Activated CD8-positive, alpha-beta memory T cell treated with anti-CD3 and anti-CD28 coated beads, Interleukin-2, amount 50 U/mL, for 24 hours (primary cell): ENCODE data around the gene DBNL.

Experiments
- DNase-seq: peaks from one replicate; pipeline ENCODE4 v3.0.0-alpha.2; 2020; ENCODE audit errors: extremely low read depth

DBNL gene

GRCh38 chr7:44042221-44042620 lies 2.3 kb upstream of the DBNL start:
- DNase-seq: no peak

- no peak for DNase-seq
Observed at GRCh38 chr7:44043902-44044301, 600 bp upstream of the DBNL start.

GRCh38 chr7:44045226-44046014 lies 918 bp downstream of the DBNL start:
- no peak for DNase-seq

GRCh38 chr7:44046321-44047061 lies 2.0 kb downstream of the DBNL start:
- DNase-seq: no peak

- no peak for DNase-seq
Observed at GRCh38 chr7:44048031-44048795, 3.7 kb downstream of the DBNL start.

GRCh38 chr7:44050121-44050914 lies 5.8 kb downstream of the DBNL start:
- DNase-seq: no peak

- no peak for DNase-seq
Observed at GRCh38 chr7:44050915-44051560, 6.5 kb downstream of the DBNL start.

GRCh38 chr7:44051611-44052220 lies 7.2 kb downstream of the DBNL start:
- DNase-seq: no peak

GRCh38 chr7:44052771-44053365 lies 8.4 kb downstream of the DBNL start:
- no peak for DNase-seq

GRCh38 chr7:44056681-44057080 lies 12.2 kb downstream of the DBNL start:
- DNase-seq: no peak

- no peak for DNase-seq
Observed at GRCh38 chr7:44057181-44057848, 12.8 kb downstream of the DBNL start.

GRCh38 chr7:44057849-44058758 lies 13.6 kb downstream of the DBNL start:
- DNase-seq: no peak

- DNase-seq: no peak
Observed at GRCh38 chr7:44058759-44059218, 14.3 kb downstream of the DBNL start.

GRCh38 chr7:44059219-44060090 lies 15.0 kb downstream of the DBNL start:
- no peak for DNase-seq

- no peak for DNase-seq
Observed at GRCh38 chr7:44060091-44060947, 15.8 kb downstream of the DBNL start.

- DNase-seq: no peak
Observed at GRCh38 chr7:44060948-44061644, 16.6 kb downstream of the DBNL start.
